ENCODE data around the gene KXD1.

DNA sequence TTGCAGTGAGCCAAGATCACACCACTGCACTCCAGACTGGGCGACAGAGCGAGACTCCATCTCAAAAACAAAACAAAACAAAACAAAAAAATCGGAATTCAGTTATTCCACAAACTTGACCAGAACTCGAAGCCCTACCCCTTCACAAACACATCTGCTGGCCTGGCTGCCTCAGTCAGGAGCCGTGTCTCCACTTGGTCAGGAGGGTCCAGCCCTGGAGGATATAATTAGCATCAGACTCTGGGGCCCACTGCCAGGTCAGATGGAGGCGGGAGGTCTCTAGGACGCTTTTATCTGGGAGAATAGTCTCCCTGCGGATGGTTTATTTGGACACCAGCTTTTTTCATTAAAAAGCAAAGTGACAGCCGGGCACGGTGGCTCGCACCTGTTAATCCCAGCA lies 43.8 kb upstream of the KXD1 start:
- TF ChIP-seq, protein P1, sequence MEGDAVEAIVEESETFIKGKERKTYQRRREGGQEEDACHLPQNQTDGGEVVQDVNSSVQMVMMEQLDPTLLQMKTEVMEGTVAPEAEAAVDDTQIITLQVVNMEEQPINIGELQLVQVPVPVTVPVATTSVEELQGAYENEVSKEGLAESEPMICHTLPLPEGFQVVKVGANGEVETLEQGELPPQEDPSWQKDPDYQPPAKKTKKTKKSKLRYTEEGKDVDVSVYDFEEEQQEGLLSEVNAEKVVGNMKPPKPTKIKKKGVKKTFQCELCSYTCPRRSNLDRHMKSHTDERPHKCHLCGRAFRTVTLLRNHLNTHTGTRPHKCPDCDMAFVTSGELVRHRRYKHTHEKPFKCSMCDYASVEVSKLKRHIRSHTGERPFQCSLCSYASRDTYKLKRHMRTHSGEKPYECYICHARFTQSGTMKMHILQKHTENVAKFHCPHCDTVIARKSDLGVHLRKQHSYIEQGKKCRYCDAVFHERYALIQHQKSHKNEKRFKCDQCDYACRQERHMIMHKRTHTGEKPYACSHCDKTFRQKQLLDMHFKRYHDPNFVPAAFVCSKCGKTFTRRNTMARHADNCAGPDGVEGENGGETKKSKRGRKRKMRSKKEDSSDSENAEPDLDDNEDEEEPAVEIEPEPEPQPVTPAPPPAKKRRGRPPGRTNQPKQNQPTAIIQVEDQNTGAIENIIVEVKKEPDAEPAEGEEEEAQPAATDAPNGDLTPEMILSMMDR (IDR thresholded peaks at IDR 0.05): no peak
- TF ChIP-seq POLR2AphosphoS5 (IDR thresholded peaks at IDR 0.05): no peak
